HepG2 (cell line): ENCODE measurements around the gene SPTAN1. TPM values are rescaled to one million over a fixed set of nuclear protein-coding genes. Genes with fewer than 3 reads are reported as not detected.
A peak's percentile ranks its signal among the peaks of the same experiment; 100 is the strongest.

Experiments used
- CREM ChIP-seq, 2 experiments: sonication (generic) in 1 of 2; formaldehyde crosslinking in 1 of 2; IDR thresholded peaks; 2 replicates each; pipeline versions ENCODE4 v1.4.0 to v1.6.1; 2016 to 2020; ENCODE audit warnings: antibody characterized with exemption in 1 of 2, mild to moderate bottlenecking in 1 of 2, missing genetic modification reagents in 1 of 2
- ELF1 ChIP-seq: sonication (generic); formaldehyde crosslinking; IDR thresholded peaks from 2 replicates; pipeline ENCODE4 v1.4.0; 2020; ENCODE audit warnings: missing genetic modification reagents
- FOXA1 ChIP-seq, 2 experiments: fragments of 450-650 bp in 1 of 2; sonication (generic) in 1 of 2; formaldehyde crosslinking in 1 of 2; IDR thresholded peaks; 2 replicates each; pipeline versions ENCODE4 v1.4.0 to v1.6.1; 2016 to 2020; ENCODE audit warnings: missing genetic modification reagents in 1 of 2
- GATA4 ChIP-seq: sonication (generic); IDR thresholded peaks from 2 replicates; pipeline ENCODE4 v1.6.1; 2016; ENCODE audit warnings: antibody characterized with exemption, low read depth, borderline replicate concordance
- GFI1 ChIP-seq: sonication (generic); formaldehyde crosslinking; IDR thresholded peaks from 2 replicates; pipeline ENCODE4 v1.5.0; 2020; ENCODE audit warnings: missing genetic modification reagents, mild to moderate bottlenecking, borderline replicate concordance
- HDAC6 ChIP-seq: fragments of 200-600 bp; sonication (generic); IDR thresholded peaks from 2 replicates; pipeline ENCODE4 v1.7.0; 2017; ENCODE audit warnings: mild to moderate bottlenecking, antibody characterized with exemption, low read length, low read depth
- NFRKB ChIP-seq: fragments of 450-650 bp; IDR thresholded peaks from 2 replicates; pipeline ENCODE4 v1.6.1; 2017
- PRMT3 ChIP-seq: sonication (generic); formaldehyde crosslinking; IDR thresholded peaks from 2 replicates; pipeline ENCODE4 v1.8.1; 2022; ENCODE audit warnings: low read depth, mild to moderate bottlenecking, moderate library complexity, missing genetic modification reagents, borderline replicate concordance
- RCOR2 ChIP-seq: IDR thresholded peaks from 2 replicates; pipeline ENCODE4 v1.6.1; 2016; ENCODE audit warnings: missing biosample characterization, missing genetic modification reagents
- SIN3B ChIP-seq: fragments of 150-350 bp; IDR thresholded peaks from 2 replicates; pipeline ENCODE4 v1.6.1; 2014; ENCODE audit warnings: low read length
- TEF ChIP-seq: sonication (generic); formaldehyde crosslinking; IDR thresholded peaks from 2 replicates; pipeline ENCODE4 v1.5.0; 2020; ENCODE audit warnings: missing genetic modification reagents
- ZBTB3 ChIP-seq: sonication (generic); formaldehyde crosslinking; IDR thresholded peaks from 2 replicates; pipeline ENCODE4 v1.4.0; 2020; ENCODE audit warnings: low read depth, mild to moderate bottlenecking, moderate library complexity, missing genetic modification reagents, borderline replicate concordance
- ZNF543 ChIP-seq: sonication (generic); formaldehyde crosslinking; IDR thresholded peaks from 2 replicates; pipeline ENCODE4 v1.4.0; 2020; ENCODE audit warnings: mild to moderate bottlenecking, missing genetic modification reagents
- polyA plus RNA-seq, 8 experiments: library from polyadenylated mRNA; depleted of rRNA in 3 of 8; stranded (reverse) in 7 of 8; unstranded in 1 of 8; fragments of >200 nt; fragmentation: Illumina TruSeq in 4 of 8; extraction: Trizol in 4 of 8; gene quantifications; 2 replicates each; pipeline versions ENCODE4 v1.2.1 to v1.2.3, GENCODE V29; 2011 to 2016; ENCODE audit warnings: low read depth in 4 of 8, missing spikeins in 1 of 8, mixed read lengths in 1 of 8; ENCODE audit not compliant: insufficient read depth in 1 of 8
- total RNA-seq, 5 experiments: library from RNA; depleted of rRNA; stranded (reverse); fragments of >200 nt; fragmentation: Illumina TruSeq; extraction: Trizol; gene quantifications; 2 replicates each; pipeline ENCODE4 v1.2.3, GENCODE V29; 2016; ENCODE audit warnings: low read depth in 1 of 5
- TF ChIP-seq, protein P1 (sequence below): sonication (generic); formaldehyde crosslinking; IDR thresholded peaks from 2 replicates; pipeline ENCODE4 v1.5.1; 2020; ENCODE audit warnings: mild to moderate bottlenecking, moderate library complexity, missing genetic modification reagents
- TF ChIP-seq, protein P2 (sequence below): sonication (generic); formaldehyde crosslinking; IDR thresholded peaks from 2 replicates; pipeline ENCODE4 v1.5.1; 2020; ENCODE audit warnings: missing genetic modification reagents, mild to moderate bottlenecking, borderline replicate concordance

Gene SPTAN1
- total and polyA plus RNA-seq, 2 of the 13 experiments (the other 11 are each of a cell fraction or from before 2014, with no cell fraction given): 106 to 111 TPM

DNA sequence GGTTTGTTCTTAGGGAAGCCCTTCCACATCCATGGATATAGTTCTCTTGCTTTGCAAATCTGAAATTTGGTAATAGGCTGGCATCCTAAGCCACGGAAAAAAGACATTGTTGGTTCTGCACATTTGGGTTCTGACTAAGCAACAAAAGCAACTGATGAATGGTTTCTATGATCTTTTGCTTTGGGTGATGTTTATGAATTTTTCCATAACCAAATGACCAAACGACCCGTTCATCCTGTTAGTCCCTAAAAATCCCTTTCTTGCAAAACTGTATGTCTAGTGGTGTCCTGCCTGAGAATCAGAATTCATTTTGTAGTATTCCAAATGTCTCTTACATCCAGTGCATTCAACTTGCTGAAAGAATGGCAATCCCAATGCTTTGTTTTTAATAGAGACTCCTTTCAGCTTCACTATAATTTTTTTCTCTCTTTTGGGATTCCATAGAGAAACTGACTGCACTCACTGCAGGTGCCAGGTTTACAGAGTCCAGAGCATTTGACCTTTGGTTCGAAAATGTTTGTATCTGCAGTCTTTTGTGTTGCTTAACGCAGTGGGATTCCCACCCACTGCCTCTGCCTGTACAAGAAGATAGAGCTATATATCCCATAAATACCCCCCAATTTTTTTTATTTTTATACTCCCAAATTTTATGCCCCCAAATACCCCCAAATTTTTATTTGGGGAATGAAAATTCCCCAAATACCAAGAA, 4.7 kb downstream of the SPTAN1 start (continued):
- TF ChIP-seq, protein P1, sequence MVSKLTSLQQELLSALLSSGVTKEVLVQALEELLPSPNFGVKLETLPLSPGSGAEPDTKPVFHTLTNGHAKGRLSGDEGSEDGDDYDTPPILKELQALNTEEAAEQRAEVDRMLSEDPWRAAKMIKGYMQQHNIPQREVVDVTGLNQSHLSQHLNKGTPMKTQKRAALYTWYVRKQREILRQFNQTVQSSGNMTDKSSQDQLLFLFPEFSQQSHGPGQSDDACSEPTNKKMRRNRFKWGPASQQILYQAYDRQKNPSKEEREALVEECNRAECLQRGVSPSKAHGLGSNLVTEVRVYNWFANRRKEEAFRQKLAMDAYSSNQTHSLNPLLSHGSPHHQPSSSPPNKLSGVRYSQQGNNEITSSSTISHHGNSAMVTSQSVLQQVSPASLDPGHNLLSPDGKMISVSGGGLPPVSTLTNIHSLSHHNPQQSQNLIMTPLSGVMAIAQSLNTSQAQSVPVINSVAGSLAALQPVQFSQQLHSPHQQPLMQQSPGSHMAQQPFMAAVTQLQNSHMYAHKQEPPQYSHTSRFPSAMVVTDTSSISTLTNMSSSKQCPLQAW: no peak
- TF ChIP-seq ZNF543 (CRISPR knock-in tag): no peak
- no peak for TF ChIP-seq GATA4
- no peak for TF ChIP-seq GFI1
- no peak for TF ChIP-seq NFRKB
- TF ChIP-seq CREM (IDR thresholded peaks at IDR 0.05): 0 out of 2 replicates have a peak, but pooled peaks have one; percentile 19
- TF ChIP-seq CREM (CRISPR knock-in tag; IDR thresholded peaks at IDR 0.05): no peak
- 0 out of 2 replicates have a peak, but pooled peaks have one; percentile 56 for TF ChIP-seq RCOR2
- TF ChIP-seq ZBTB3 (CRISPR knock-in tag): no peak
- TF ChIP-seq ELF1: no peak
- TF ChIP-seq, protein P2, sequence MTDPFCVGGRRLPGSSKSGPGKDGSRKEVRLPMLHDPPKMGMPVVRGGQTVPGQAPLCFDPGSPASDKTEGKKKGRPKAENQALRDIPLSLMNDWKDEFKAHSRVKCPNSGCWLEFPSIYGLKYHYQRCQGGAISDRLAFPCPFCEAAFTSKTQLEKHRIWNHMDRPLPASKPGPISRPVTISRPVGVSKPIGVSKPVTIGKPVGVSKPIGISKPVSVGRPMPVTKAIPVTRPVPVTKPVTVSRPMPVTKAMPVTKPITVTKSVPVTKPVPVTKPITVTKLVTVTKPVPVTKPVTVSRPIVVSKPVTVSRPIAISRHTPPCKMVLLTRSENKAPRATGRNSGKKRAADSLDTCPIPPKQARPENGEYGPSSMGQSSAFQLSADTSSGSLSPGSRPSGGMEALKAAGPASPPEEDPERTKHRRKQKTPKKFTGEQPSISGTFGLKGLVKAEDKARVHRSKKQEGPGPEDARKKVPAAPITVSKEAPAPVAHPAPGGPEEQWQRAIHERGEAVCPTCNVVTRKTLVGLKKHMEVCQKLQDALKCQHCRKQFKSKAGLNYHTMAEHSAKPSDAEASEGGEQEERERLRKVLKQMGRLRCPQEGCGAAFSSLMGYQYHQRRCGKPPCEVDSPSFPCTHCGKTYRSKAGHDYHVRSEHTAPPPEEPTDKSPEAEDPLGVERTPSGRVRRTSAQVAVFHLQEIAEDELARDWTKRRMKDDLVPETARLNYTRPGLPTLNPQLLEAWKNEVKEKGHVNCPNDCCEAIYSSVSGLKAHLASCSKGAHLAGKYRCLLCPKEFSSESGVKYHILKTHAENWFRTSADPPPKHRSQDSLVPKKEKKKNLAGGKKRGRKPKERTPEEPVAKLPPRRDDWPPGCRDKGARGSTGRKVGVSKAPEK (CRISPR knock-in tag): no peak
- TF ChIP-seq TEF (CRISPR knock-in tag): no peak
- TF ChIP-seq HDAC6: no peak
- no peak for TF ChIP-seq SIN3B
- TF ChIP-seq FOXA1 (IDR thresholded peaks at IDR 0.05): no peak
- 0 out of 2 replicates have a peak, but pooled peaks have one; percentile 14 for TF ChIP-seq FOXA1 (CRISPR knock-in tag; IDR thresholded peaks at IDR 0.05)
- TF ChIP-seq PRMT3 (CRISPR knock-in tag): no peak
